Smooth muscle cell (in vitro differentiated cells): Measurements from ENCODE around the gene IL1RAPL1. TPM values are rescaled to one million over a fixed set of nuclear protein-coding genes. Genes with fewer than 3 reads are reported as not detected.

ENCODE experiments used
- DNase-seq: peaks from one replicate; lab custom pipeline; 2025; ENCODE audit not compliant: unreplicated experiment; lab: John Stamatoyannopoulos, UW
- H2AFZ ChIP-seq: fragments of 200-600 bp; sonication (generic); 2 replicates; pipeline ENCODE4 v1.6.0; 2016; ENCODE audit warnings: antibody characterized with exemption, low read depth, mild to moderate bottlenecking
- H3F3A ChIP-seq: fragments of 200-600 bp; sonication (generic); 2 replicates; pipeline ENCODE4 v1.6.0; 2017; ENCODE audit warnings: antibody characterized with exemption, low read depth
- H3K27ac ChIP-seq: fragments of 200-600 bp; sonication (generic); 2 replicates; pipeline ENCODE4 v1.5.1; 2016; ENCODE audit warnings: low read depth, mild to moderate bottlenecking
- H3K27me3 ChIP-seq: fragments of 200-600 bp; sonication (generic); 2 replicates; pipeline ENCODE4 v1.6.1; 2016; ENCODE audit warnings: low read depth, mild to moderate bottlenecking
- H3K36me3 ChIP-seq: fragments of 200-600 bp; sonication (generic); 2 replicates; pipeline ENCODE4 v1.5.1; 2016; ENCODE audit warnings: low read depth
- H3K4me1 ChIP-seq: fragments of 200-600 bp; sonication (generic); 2 replicates; pipeline ENCODE4 v1.5.1; 2016; ENCODE audit warnings: low read depth
- H3K4me2 ChIP-seq: fragments of 200-600 bp; sonication (generic); 2 replicates; pipeline ENCODE4 v1.6.0; 2016; ENCODE audit warnings: mild to moderate bottlenecking
- H3K4me3 ChIP-seq: fragments of 200-600 bp; sonication (generic); 2 replicates; pipeline ENCODE4 v1.5.1; 2016; ENCODE audit warnings: mild to moderate bottlenecking
- H3K79me2 ChIP-seq: fragments of 200-600 bp; sonication (generic); 2 replicates; pipeline ENCODE4 v1.6.0; 2016; ENCODE audit warnings: low read depth, mild to moderate bottlenecking
- H3K9ac ChIP-seq: fragments of 200-600 bp; sonication (generic); 2 replicates; pipeline ENCODE4 v1.6.0; 2016; ENCODE audit warnings: low read depth
- H3K9me3 ChIP-seq: fragments of 200-600 bp; sonication (generic); replicated peaks from 2 replicates; pipeline ENCODE4 v1.5.1; 2016; ENCODE audit warnings: low read depth
- H4K20me1 ChIP-seq: fragments of 200-600 bp; sonication (generic); 2 replicates; pipeline ENCODE4 v1.6.0; 2016; ENCODE audit warnings: low read depth
- WGBS: methylation state at CpG from one replicate; pipeline ENCODE4 v1.1.7; 2016; ENCODE audit warnings: low lambda C conversion rate; 5-methylcytosine and 5-hydroxymethylcytosine counted together
- polyA plus RNA-seq: library from polyadenylated mRNA; unstranded; fragments of >200 nt; fragmentation: Nextera tagmentation; extraction: Ambion mirVana; gene quantifications from 2 replicates; pipeline ENCODE4 v1.2.1, GENCODE V29; 2016
- total RNA-seq: library from RNA; depleted of rRNA; stranded (reverse); fragments of >200 nt; gene quantifications from 2 replicates; pipeline ENCODE4 v1.2.3, GENCODE V29; 2014
- TF ChIP-seq, protein P1 (sequence below): fragments of 200-600 bp; sonication (generic); IDR thresholded peaks from 2 replicates; pipeline ENCODE4 v1.5.1; 2017; ENCODE audit warnings: borderline replicate concordance, mild to moderate bottlenecking, antibody characterized with exemption; ENCODE audit not compliant: insufficient read depth, poor library complexity, severe bottlenecking

IL1RAPL1 gene
- total and polyA plus RNA-seq, 2 experiments from 2014 or later, result 0.04 TPM; not detected in 1

DNA sequence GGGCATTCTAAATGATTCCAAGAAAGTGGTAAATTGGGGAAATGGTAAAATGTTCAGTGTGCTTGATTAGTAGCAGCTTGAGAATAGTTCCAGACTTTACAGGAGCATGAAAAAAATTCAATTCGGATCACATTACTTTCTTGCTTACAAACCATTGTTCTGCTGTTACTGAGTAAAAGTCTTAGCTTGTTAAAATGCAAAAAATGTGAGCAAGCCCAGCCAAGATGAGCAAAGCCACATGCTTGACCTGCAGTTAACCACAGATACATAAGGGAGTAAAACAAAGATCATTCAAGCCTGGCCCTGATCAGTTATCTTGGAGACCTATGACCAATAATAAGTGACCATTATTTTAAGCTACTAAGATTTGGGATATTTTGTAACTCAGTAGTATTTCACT is 1065.2 kb downstream of the IL1RAPL1 start:
- Histone ChIP-seq H3K9me3 (no peaks in the 10 kb centered on the region), H3K4me1 (no peaks in the 10 kb centered on the region), H3K36me3 (no peaks in the 10 kb centered on the region), H2AFZ (no peak overlapping the region), H4K20me1 (no peaks in the 10 kb centered on the region), H3K79me2 (no peaks in the 10 kb centered on the region), H3K27ac (no peak overlapping the region), H3K4me2 (no peak overlapping the region), H3F3A (no peaks in the 10 kb centered on the region), H3K9ac (no peak overlapping the region), H3K27me3 (no peaks in the 10 kb centered on the region), H3K4me3 (no peak overlapping the region)
- TF ChIP-seq, protein P1, sequence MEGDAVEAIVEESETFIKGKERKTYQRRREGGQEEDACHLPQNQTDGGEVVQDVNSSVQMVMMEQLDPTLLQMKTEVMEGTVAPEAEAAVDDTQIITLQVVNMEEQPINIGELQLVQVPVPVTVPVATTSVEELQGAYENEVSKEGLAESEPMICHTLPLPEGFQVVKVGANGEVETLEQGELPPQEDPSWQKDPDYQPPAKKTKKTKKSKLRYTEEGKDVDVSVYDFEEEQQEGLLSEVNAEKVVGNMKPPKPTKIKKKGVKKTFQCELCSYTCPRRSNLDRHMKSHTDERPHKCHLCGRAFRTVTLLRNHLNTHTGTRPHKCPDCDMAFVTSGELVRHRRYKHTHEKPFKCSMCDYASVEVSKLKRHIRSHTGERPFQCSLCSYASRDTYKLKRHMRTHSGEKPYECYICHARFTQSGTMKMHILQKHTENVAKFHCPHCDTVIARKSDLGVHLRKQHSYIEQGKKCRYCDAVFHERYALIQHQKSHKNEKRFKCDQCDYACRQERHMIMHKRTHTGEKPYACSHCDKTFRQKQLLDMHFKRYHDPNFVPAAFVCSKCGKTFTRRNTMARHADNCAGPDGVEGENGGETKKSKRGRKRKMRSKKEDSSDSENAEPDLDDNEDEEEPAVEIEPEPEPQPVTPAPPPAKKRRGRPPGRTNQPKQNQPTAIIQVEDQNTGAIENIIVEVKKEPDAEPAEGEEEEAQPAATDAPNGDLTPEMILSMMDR, result no peak
- DNase-seq, result no peak
- 39% methylated on average over 1 of the region's 1 CpG for WGBS

DNA sequence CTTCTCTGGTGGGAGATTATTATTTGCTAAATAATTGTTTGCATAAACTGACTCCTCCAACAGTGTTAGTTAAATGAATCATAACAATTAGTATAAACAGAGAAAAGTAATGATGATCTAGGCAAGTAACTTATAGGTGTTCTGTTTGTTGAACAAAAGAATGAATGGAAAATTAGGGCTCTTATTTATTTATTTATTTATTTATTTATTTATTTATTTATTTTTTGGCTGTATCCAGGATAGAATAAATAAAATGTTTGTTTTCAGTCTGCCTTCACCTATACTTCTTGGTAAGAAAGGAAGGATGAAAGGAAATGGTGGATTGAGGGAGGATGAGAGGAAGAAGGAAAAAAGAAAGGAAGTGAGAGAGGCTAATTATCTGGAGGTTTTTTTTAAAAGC is 1066.5 kb downstream of the IL1RAPL1 start:
- H3K9me3 ChIP-seq, result no peaks in the 10 kb centered on the region
- H3K4me1 ChIP-seq, result no peaks in the 10 kb centered on the region
- no peak for DNase-seq
- no peak overlapping the region for H3K4me2 ChIP-seq
- no peak overlapping the region for H3K27ac ChIP-seq
- no peaks in the 10 kb centered on the region for H3K36me3 ChIP-seq
- TF ChIP-seq, protein P1, result no peak
- H2AFZ ChIP-seq, result no peak overlapping the region
- no peak overlapping the region for H3K9ac ChIP-seq
- no peaks in the 10 kb centered on the region for H4K20me1 ChIP-seq
- no peak overlapping the region for H3K4me3 ChIP-seq
- H3F3A ChIP-seq, result no peaks in the 10 kb centered on the region
- H3K27me3 ChIP-seq, result no peaks in the 10 kb centered on the region
- H3K79me2 ChIP-seq, result no peaks in the 10 kb centered on the region

- TF ChIP-seq, protein P1, result no peak
- H3K27ac ChIP-seq, result no peak overlapping the region
- no peak overlapping the region for H3K4me2 ChIP-seq
- 71% methylated on average over 4 of the region's 4 CpGs for WGBS
- no peaks in the 10 kb centered on the region for H4K20me1 ChIP-seq
- no peak overlapping the region for H3K4me3 ChIP-seq
- no peaks in the 10 kb centered on the region for H3K9me3 ChIP-seq
- H2AFZ ChIP-seq, result no peak overlapping the region
- H3K36me3 ChIP-seq, result no peaks in the 10 kb centered on the region
- H3F3A ChIP-seq, result no peaks in the 10 kb centered on the region
- no peaks in the 10 kb centered on the region for H3K79me2 ChIP-seq
- no peak overlapping the region for H3K9ac ChIP-seq
- no peaks in the 10 kb centered on the region for H3K27me3 ChIP-seq
- DNase-seq, result no peak
- H3K4me1 ChIP-seq, result no peaks in the 10 kb centered on the region
Observed at GRCh38 chrX:29659911-29660310, 1072.7 kb downstream of the IL1RAPL1 start.

DNA sequence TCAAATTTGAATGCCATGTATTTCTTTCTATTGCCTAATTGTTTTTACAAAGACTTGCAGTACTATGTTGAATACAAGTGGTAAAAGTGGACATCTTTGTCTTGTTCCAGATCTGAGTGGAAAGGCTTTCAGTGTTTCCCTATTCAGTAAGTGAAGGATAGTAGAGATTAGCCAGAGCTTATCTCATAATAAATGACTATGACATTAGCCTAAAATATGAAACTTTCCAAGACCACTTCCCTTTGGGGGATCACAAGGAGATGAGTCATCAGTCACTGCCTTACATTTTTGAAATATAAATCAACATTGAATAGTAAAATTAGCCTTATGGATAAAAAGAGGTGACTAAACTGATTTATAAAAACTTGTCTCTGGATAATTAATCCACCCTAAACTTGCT is 1074.0 kb downstream of the IL1RAPL1 start:
- H3K4me2 ChIP-seq, result no peak overlapping the region
- peak overlapping the region; percentile 50 for H3K9ac ChIP-seq
- DNase-seq, result no peak

More for the DNA sequence above, 1074.0 kb downstream of the IL1RAPL1 start:
- Histone ChIP-seq H2AFZ (no peak overlapping the region), H3K27ac (peak overlapping the region; percentile 95), H3K9me3 (no peaks in the 10 kb centered on the region), H4K20me1 (no peaks in the 10 kb centered on the region), H3F3A (no peaks in the 10 kb centered on the region), H3K79me2 (no peaks in the 10 kb centered on the region), H3K36me3 (no peaks in the 10 kb centered on the region), H3K4me1 (no peaks in the 10 kb centered on the region), H3K4me3 (no peak overlapping the region), H3K27me3 (no peaks in the 10 kb centered on the region)
- TF ChIP-seq, protein P1, result no peak
